Measurements from ENCODE around the gene PRSS57. TPM values are rescaled to one million over a fixed set of nuclear protein-coding genes. Genes with fewer than 3 reads are reported as not detected.

PRSS57 gene
- total and polyA plus RNA-seq, 2 of the 13 experiments (the other 11 are each of a cell fraction or from before 2014, with no cell fraction given) = 0.12 TPM; not detected in 1

DNA sequence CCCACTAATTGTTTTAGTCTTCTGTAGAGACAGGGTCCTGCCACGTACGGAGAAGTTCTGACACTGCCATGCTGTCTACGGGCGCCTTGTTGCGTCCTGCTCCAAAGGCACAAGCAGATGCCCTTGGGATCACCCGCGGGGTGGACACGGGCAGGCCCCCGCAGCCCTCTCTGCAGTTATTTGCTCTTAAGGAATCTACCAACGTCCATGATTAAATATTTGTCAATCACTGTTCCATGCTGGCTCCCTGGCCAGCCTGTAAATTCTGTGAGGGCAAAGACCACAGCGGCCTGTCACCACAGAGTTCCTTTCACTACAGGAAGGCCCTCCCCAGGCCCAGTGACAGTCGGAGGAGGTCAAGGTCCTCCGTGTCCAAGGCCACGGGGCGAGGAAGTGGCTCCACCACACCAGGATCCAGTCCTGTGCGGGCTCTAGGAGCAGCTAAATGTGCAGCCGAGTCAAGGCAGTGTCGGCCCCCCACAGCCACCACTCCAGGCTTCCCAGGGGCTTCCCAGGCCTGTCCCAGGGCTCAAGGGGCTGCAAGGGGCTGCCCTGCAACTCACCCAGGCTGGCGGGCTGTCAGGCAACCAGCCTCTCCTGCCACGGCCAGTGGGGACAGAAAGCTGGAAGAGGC, 34.3 kb downstream of the PRSS57 start (continued):
- TF ChIP-seq, protein P1, sequence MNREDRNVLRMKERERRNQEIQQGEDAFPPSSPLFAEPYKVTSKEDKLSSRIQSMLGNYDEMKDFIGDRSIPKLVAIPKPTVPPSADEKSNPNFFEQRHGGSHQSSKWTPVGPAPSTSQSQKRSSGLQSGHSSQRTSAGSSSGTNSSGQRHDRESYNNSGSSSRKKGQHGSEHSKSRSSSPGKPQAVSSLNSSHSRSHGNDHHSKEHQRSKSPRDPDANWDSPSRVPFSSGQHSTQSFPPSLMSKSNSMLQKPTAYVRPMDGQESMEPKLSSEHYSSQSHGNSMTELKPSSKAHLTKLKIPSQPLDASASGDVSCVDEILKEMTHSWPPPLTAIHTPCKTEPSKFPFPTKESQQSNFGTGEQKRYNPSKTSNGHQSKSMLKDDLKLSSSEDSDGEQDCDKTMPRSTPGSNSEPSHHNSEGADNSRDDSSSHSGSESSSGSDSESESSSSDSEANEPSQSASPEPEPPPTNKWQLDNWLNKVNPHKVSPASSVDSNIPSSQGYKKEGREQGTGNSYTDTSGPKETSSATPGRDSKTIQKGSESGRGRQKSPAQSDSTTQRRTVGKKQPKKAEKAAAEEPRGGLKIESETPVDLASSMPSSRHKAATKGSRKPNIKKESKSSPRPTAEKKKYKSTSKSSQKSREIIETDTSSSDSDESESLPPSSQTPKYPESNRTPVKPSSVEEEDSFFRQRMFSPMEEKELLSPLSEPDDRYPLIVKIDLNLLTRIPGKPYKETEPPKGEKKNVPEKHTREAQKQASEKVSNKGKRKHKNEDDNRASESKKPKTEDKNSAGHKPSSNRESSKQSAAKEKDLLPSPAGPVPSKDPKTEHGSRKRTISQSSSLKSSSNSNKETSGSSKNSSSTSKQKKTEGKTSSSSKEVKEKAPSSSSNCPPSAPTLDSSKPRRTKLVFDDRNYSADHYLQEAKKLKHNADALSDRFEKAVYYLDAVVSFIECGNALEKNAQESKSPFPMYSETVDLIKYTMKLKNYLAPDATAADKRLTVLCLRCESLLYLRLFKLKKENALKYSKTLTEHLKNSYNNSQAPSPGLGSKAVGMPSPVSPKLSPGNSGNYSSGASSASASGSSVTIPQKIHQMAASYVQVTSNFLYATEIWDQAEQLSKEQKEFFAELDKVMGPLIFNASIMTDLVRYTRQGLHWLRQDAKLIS (CRISPR knock-in tag; IDR thresholded peaks at IDR 0.05) = no peak
- TF ChIP-seq ZNF263 (CRISPR knock-in tag; IDR thresholded peaks at IDR 0.05) (no peak), ZNF709 (CRISPR knock-in tag; IDR thresholded peaks at IDR 0.05) (no peak), ZBTB25 (CRISPR knock-in tag; IDR thresholded peaks at IDR 0.05) (peak; percentile 94), KDM5A (IDR thresholded peaks at IDR 0.05; ENCODE audit: borderline replicate concordance, low read length) (no peak; the same call in 1 of the 2 replicates), ZFP82 (CRISPR knock-in tag; IDR thresholded peaks at IDR 0.05; ENCODE audit: borderline replicate concordance) (no peak), ZNF609 (CRISPR knock-in tag; IDR thresholded peaks at IDR 0.05; ENCODE audit: borderline replicate concordance) (peak; percentile 81), MAF1 (CRISPR knock-in tag; IDR thresholded peaks at IDR 0.05; ENCODE audit: borderline replicate concordance) (no peak), YY1 (IDR thresholded peaks at IDR 0.05; ENCODE audit: insufficient read depth, insufficient replicate concordance, low read depth, low read length) (no peak), NRL (CRISPR knock-in tag; IDR thresholded peaks at IDR 0.05; ENCODE audit: borderline replicate concordance) (peak; percentile 39; the same call in 1 of the 2 replicates), RFXANK (CRISPR knock-in tag; IDR thresholded peaks at IDR 0.05) (0 out of 2 replicates have a peak, but pooled peaks have one; percentile 27), ZNF747 (CRISPR knock-in tag; IDR thresholded peaks at IDR 0.05; ENCODE audit: borderline replicate concordance) (0 out of 2 replicates have a peak, but pooled peaks have one; percentile 23), ZNF282 (IDR thresholded peaks at IDR 0.05; ENCODE audit: partially characterized antibody) (no peak), ZNF670 (CRISPR knock-in tag; IDR thresholded peaks at IDR 0.05; ENCODE audit: borderline replicate concordance) (no peak), FOXP1 (IDR thresholded peaks at IDR 0.05) (no peak), FOXP1 (CRISPR knock-in tag; IDR thresholded peaks at IDR 0.05) (peak; percentile 47; the same call in 1 of the 2 replicates), SMAD1 (CRISPR knock-in tag; IDR thresholded peaks at IDR 0.05; ENCODE audit: borderline replicate concordance, low read depth) (no peak)
- TF ChIP-seq, protein P2, sequence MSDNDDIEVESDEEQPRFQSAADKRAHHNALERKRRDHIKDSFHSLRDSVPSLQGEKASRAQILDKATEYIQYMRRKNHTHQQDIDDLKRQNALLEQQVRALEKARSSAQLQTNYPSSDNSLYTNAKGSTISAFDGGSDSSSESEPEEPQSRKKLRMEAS (IDR thresholded peaks at IDR 0.05) = peak; percentile 78
- TF ChIP-seq, protein P3, sequence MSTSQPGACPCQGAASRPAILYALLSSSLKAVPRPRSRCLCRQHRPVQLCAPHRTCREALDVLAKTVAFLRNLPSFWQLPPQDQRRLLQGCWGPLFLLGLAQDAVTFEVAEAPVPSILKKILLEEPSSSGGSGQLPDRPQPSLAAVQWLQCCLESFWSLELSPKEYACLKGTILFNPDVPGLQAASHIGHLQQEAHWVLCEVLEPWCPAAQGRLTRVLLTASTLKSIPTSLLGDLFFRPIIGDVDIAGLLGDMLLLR (CRISPR knock-in tag; IDR thresholded peaks at IDR 0.05) = no peak; the same call in 1 of the 2 replicates

Measured in HepG2 (cell line).